ENCODE results near the gene SNX14.

Gene SNX14

GRCh38 chr6:85593438-85594196 lies at the start of gene SNX14:
Gene SNX14 (minus strand): TSS chr6:85593858. CDS start chr6:85593718, 140 bp downstream.
- TF ChIP-seq TSHZ2 (CRISPR knock-in tag; IDR thresholded peaks at IDR 0.05) = peak; percentile 11; the same call in 1 of the 2 replicates
- no peak for TF ChIP-seq SNAI2 (CRISPR knock-in tag; IDR thresholded peaks at IDR 0.05)
- ATAC-seq = peak; percentile 94

- peak; percentile 83 for ATAC-seq
- peak; percentile 55; the same call in 1 of the 2 replicates for TF ChIP-seq RARB (CRISPR knock-in tag; IDR thresholded peaks at IDR 0.05)
- no peak for TF ChIP-seq ISL1 (CRISPR knock-in tag; IDR thresholded peaks at IDR 0.05)
- no peak for TF ChIP-seq ARNTL (CRISPR knock-in tag; IDR thresholded peaks at IDR 0.05; ENCODE audit: borderline replicate concordance, low read depth)
- TF ChIP-seq PATZ1 (CRISPR knock-in tag; IDR thresholded peaks at IDR 0.05; ENCODE audit: borderline replicate concordance) = peak; percentile 63; the same call in 1 of the 2 replicates
- no peak for TF ChIP-seq SNAI2 (CRISPR knock-in tag; IDR thresholded peaks at IDR 0.05)
Observed at GRCh38 chr6:85642774-85643536, 49.3 kb upstream of the SNX14 start, which contains the start of gene SYNCRIP. Gene SYNCRIP (minus strand): TSS chr6:85642886. CDS start chr6:85641439, 1,447 bp downstream.

GRCh38 chr6:85641897-85642773 lies 48.5 kb upstream of the SNX14 start:
- ATAC-seq = peak; percentile 14
- no peak for TF ChIP-seq ISL1 (CRISPR knock-in tag; IDR thresholded peaks at IDR 0.05)
- no peak for TF ChIP-seq ZFP3 (CRISPR knock-in tag; IDR thresholded peaks at IDR 0.05)
- TF ChIP-seq TSHZ2 (CRISPR knock-in tag; IDR thresholded peaks at IDR 0.05) = no peak
- no peak for TF ChIP-seq ESRRG (CRISPR knock-in tag; IDR thresholded peaks at IDR 0.05)
- no peak for TF ChIP-seq CSDC2 (CRISPR knock-in tag; IDR thresholded peaks at IDR 0.05)
- no peak for TF ChIP-seq PATZ1 (CRISPR knock-in tag; IDR thresholded peaks at IDR 0.05; ENCODE audit: borderline replicate concordance)
- no peak for TF ChIP-seq GLIS3 (CRISPR knock-in tag; IDR thresholded peaks at IDR 0.05)
- TF ChIP-seq BACH2 (CRISPR knock-in tag; IDR thresholded peaks at IDR 0.05; ENCODE audit: borderline replicate concordance) = no peak
- no peak for TF ChIP-seq ZFP30 (CRISPR knock-in tag; IDR thresholded peaks at IDR 0.05)
- no peak for TF ChIP-seq ZC3H10 (CRISPR knock-in tag; IDR thresholded peaks at IDR 0.05)
- no peak for TF ChIP-seq TCF4 (CRISPR knock-in tag; IDR thresholded peaks at IDR 0.05; ENCODE audit: borderline replicate concordance)
- TF ChIP-seq CSRNP3 (CRISPR knock-in tag; IDR thresholded peaks at IDR 0.05) = no peak
- no peak for TF ChIP-seq TOX (CRISPR knock-in tag; IDR thresholded peaks at IDR 0.05; ENCODE audit: borderline replicate concordance)
- TF ChIP-seq CREB5 (CRISPR knock-in tag; IDR thresholded peaks at IDR 0.05; ENCODE audit: low read depth) = no peak
- no peak for TF ChIP-seq RARB (CRISPR knock-in tag; IDR thresholded peaks at IDR 0.05)
- no peak for TF ChIP-seq ZNF8 (CRISPR knock-in tag; IDR thresholded peaks at IDR 0.05)
